Umbilical cord (tissue), 2 donors: ENCODE measurements around the gene TSPAN18. TPM values are rescaled to one million over a fixed set of nuclear protein-coding genes. Genes with fewer than 3 reads are reported as not detected.

Experiments used
- DNase-seq: peaks from one replicate; pipeline ENCODE4 v3.0.0-alpha.2; 2015; ENCODE audit warnings: low spot score
- total RNA-seq: library from RNA; depleted of rRNA; stranded (reverse); fragments of >200 nt; gene quantifications from one replicate; pipeline ENCODE4 v1.2.3, GENCODE V29; 2014; ENCODE audit warnings: low replicate concordance; ENCODE audit not compliant: insufficient read depth

Gene TSPAN18
- total RNA-seq, 1 donor from 2014 or later, result 20.5 TPM

DNA sequence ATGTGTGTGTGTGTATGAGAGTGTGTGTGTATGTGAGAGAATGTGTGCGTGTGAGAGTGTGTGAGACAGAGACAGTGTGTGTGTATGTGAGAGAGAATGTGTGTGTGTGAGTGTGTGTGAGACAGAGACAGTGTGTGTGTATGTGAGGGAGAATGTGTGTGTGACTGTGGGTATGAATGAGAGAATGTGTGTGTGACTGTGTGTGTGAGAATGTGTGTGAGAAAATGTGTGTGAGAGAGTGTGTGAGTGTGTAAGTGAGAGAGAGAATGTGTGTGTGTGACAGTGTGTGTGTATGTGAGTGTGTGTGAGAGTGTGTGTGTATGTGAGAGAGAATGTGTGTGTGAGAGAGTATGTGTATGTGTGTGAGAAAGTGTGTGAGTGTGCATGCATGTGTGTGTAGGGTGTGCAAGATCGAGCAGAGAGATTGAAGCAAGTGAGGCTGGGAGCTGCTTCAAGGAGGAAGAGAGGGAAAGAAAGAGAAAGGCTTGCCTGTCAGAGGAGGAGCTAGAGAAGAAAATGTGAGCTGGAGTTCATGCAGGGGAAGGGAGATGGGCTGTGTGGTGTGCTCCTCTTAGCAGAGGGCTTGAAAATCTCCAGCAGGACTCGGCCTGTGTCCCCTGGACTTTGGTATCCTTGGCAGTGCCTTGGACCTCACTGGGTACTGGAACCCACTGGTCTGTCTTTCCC is 251.7 kb downstream of the TSPAN18 start:
- DNase-seq, result no peak

DNA sequence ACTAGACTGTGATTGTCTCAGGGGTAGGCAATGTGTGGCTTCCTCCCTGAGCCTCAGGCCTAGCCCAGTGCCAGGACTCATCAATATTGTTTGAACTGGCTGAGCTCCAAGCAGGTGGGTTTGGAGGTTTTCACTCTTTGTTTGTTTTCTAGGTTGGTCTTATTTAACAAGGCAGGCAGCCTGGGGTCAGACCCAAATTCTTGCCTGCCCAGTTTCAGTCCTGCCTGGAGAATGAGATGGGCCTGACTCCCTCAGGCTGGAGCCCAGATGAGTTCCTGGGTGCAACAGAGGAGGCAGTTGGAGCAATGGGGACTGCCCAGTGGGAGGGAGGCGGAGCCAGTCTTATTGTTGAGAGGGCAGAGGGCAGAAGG is 252.2 kb downstream of the TSPAN18 start:
- DNase-seq, result no peak

DNA sequence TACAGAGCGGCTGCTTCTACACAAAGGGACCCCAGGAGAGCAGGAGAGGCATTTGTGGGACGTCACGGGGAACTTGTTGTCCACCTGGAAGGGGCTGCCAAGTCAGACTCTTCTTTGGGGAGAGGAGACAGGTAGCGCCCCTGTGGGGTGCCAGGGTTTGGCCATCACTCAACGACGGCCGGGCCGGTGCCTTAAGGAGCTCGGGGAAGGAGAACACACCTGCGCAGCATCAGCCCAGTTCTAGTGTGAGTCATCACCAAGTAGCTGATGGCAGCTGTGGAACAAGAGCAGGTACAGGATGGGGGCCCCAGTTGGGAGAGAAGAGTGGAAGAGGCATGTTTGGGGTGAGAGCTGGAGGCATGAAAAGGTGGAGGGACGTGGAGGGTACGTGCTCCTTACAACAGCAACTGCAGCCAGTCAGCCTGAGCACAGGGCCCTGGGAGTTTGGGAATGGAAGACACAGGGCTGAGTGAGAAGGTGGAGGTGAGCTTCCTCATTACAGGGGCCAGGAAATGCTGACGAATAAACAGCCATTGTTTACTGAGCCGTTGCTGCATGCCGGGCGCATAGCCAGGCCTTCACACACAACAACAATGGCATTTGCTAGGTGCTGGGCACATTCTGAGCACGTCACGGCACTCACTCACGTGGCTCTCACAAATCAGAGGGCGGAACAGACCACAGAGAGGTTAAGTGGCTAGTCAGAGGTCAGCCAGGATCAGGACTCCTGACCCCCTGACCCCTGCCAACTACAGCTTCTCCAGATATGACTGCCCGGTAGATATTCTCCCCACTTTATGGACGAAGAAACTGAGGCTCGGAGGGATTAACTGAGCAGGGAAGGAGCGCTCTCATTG is 253.0 kb downstream of the TSPAN18 start:
- DNase-seq, result peak; percentile 27

DNA sequence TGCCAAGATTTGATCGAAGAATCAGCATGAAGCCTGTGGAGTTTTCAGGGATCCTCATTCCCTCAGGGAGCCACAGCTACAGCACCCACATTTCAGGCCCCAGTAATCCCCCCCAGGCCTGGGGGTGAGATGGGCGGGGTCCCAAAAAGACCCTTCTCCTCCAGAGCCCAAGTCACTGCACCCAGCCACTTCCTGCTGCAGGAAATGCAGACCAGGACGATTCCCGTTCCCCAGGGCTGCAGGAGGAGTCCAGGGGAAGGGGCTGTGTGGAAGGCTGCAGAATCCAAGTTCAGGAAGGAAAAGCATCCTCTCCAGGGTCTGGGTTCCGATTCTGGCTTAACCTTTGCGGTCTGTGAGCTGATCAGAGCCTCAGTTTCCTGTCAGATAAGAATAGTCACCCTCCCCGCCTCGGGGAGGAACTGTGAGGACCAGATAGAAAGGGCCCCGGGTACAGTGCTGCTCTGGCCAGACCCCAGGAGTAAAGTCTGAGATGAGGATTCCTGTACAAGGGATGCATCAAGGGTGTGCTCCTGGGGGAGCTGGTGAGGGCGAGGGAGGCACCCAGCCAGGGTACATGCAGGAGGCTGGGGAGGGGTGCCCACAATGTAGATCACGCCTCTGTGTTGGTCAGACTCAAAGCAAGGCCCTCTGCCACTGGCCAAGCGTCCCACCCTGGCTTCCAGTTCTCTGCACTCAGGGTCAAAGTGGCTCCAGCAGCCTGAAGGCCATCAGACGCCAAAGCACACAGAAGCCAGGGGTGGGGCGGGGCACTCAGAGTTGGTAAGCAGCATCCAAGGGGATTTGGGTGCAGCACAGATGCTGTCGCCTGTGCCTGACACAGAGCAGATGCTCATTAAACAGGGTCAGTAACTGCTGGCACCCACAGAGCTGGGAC is 254.0 kb downstream of the TSPAN18 start:
- no peak for DNase-seq

Other genes with a start within 250 kb of the TSPAN18 start
- gene CD82, start 161.3 kb upstream of the TSPAN18 start, total RNA-seq, result 42.6 TPM
- gene TP53I11, start 223.9 kb downstream of the TSPAN18 start, total RNA-seq, result 16.4 TPM